BLaER1 treated with 17β-estradiol and CSF1 and Interleukin-3, amounts not matched to agents 10 nM and 100 nM (cell line): ENCODE measurements around the gene MROH7.

Experiments used
- H3K27ac ChIP-seq, 11 experiments: shearing (Covaris generic); formaldehyde crosslinking; 2 replicates each; pipeline ENCODE4 v1.8.1; 2022
- H3K27me3 ChIP-seq, 11 experiments: shearing (Covaris generic); formaldehyde crosslinking; 2 replicates each; pipeline ENCODE4 v1.8.1; 2022
- H3K36me3 ChIP-seq, 11 experiments: shearing (Covaris generic); formaldehyde crosslinking; 2 replicates each; pipeline ENCODE4 v1.8.1; 2022
- H3K4me1 ChIP-seq, 10 experiments: shearing (Covaris generic); formaldehyde crosslinking; 2 replicates each; pipeline ENCODE4 v1.8.1; 2022
- H3K4me2 ChIP-seq, 11 experiments: shearing (Covaris generic); formaldehyde crosslinking; 2 replicates each; pipeline ENCODE4 v1.8.1; 2022
- H3K4me3 ChIP-seq, 10 experiments: shearing (Covaris generic); formaldehyde crosslinking; 2 replicates each; pipeline ENCODE4 v1.8.1; 2022
- H3K9ac ChIP-seq, 11 experiments: shearing (Covaris generic); formaldehyde crosslinking; 2 replicates each; pipeline ENCODE4 v1.8.1; 2022
- H3K9me3 ChIP-seq, 11 experiments: shearing (Covaris generic); formaldehyde crosslinking; replicated peaks in 1 of 11; 2 replicates each; pipeline ENCODE4 v1.8.1; 2022
- H4K20me1 ChIP-seq, 11 experiments: shearing (Covaris generic); formaldehyde crosslinking; 2 replicates each; pipeline ENCODE4 v1.8.1; 2022
- Cebpa-rat ChIP-seq, 11 experiments: shearing (Covaris generic); IDR thresholded peaks; 2 replicates each; pipeline ENCODE4 v1.8.1; 2022

MROH7 gene

GRCh38 chr1:54679706-54680105, 38.1 kb downstream of the MROH7 start:
- no peaks in the 10 kb centered on the region for H3K27me3 ChIP-seq
- H3K4me2 ChIP-seq = no peak overlapping the region
- H3K4me1 ChIP-seq = peaks cover 0 to 7% (median 0%) of the 10 kb centered on the region in 10 experiments; a peak in 2 of 20 replicates
- H3K9me3 ChIP-seq = peaks cover 0 to under 1% (median 0%) of the 10 kb centered on the region in 11 experiments; a peak in 1 of 22 replicates
- no peaks in the 10 kb centered on the region; a peak in 2 of 22 replicates for H3K36me3 ChIP-seq
- no peak overlapping the region for H3K4me3 ChIP-seq
- no peak overlapping the region for H3K27ac ChIP-seq
- no peak for TF ChIP-seq Cebpa-rat (IDR thresholded peaks at IDR 0.05)
- no peak overlapping the region for H3K9ac ChIP-seq
- H4K20me1 ChIP-seq = no peaks in the 10 kb centered on the region

- Histone ChIP-seq H3K4me3 (no peak overlapping the region), H3K27ac (no peak overlapping the region), H4K20me1 (no peaks in the 10 kb centered on the region), H3K36me3 (no peaks in the 10 kb centered on the region), H3K9ac (no peak overlapping the region), H3K9me3 (no peaks in the 10 kb centered on the region; a peak in 1 of 22 replicates), H3K4me2 (no peak overlapping the region), H3K27me3 (no peaks in the 10 kb centered on the region), H3K4me1 (peaks cover 0 to 7% (median 0%) of the 10 kb centered on the region in 10 experiments; a peak in 2 of 20 replicates)
- no peak for TF ChIP-seq Cebpa-rat (IDR thresholded peaks at IDR 0.05)
Observed at GRCh38 chr1:54680387-54680786, 38.8 kb downstream of the MROH7 start.

GRCh38 chr1:54681358-54681757, 39.8 kb downstream of the MROH7 start:
- H3K9me3 ChIP-seq = no peaks in the 10 kb centered on the region
- no peak overlapping the region for H3K4me3 ChIP-seq
- no peaks in the 10 kb centered on the region for H4K20me1 ChIP-seq
- H3K9ac ChIP-seq = no peak overlapping the region
- no peaks in the 10 kb centered on the region for H3K36me3 ChIP-seq
- H3K27ac ChIP-seq = no peak overlapping the region
- H3K4me2 ChIP-seq = no peak overlapping the region
- H3K4me1 ChIP-seq = peaks cover 0 to 7% (median 0%) of the 10 kb centered on the region in 10 experiments; a peak in 2 of 20 replicates
- TF ChIP-seq Cebpa-rat (IDR thresholded peaks at IDR 0.05) = no peak
- no peaks in the 10 kb centered on the region for H3K27me3 ChIP-seq

- Histone ChIP-seq H3K27me3 (no peaks in the 10 kb centered on the region), H3K4me2 (no peak overlapping the region), H3K4me3 (no peak overlapping the region), H3K9ac (no peak overlapping the region), H3K27ac (no peak overlapping the region), H3K9me3 (no peaks in the 10 kb centered on the region), H4K20me1 (no peaks in the 10 kb centered on the region), H3K4me1 (peaks cover 0 to 7% (median 0%) of the 10 kb centered on the region in 10 experiments; a peak in 2 of 20 replicates), H3K36me3 (no peaks in the 10 kb centered on the region)
- no peak for TF ChIP-seq Cebpa-rat (IDR thresholded peaks at IDR 0.05)
Observed at GRCh38 chr1:54683453-54683852, 41.9 kb downstream of the MROH7 start.

- Histone ChIP-seq H3K4me1 (peaks cover 0 to 6% (median 0%) of the 10 kb centered on the region in 10 experiments; a peak in 3 of 20 replicates), H3K36me3 (no peaks in the 10 kb centered on the region), H3K4me3 (no peak overlapping the region), H3K27me3 (no peaks in the 10 kb centered on the region), H3K4me2 (no peak overlapping the region), H3K9me3 (no peaks in the 10 kb centered on the region), H3K9ac (no peak overlapping the region), H4K20me1 (no peaks in the 10 kb centered on the region), H3K27ac (no peak overlapping the region)
- TF ChIP-seq Cebpa-rat (IDR thresholded peaks at IDR 0.05) = no peak
Observed at GRCh38 chr1:54685335-54685905, 43.8 kb downstream of the MROH7 start.

GRCh38 chr1:54686155-54686554, 44.6 kb downstream of the MROH7 start:
- H3K4me2 ChIP-seq = no peak overlapping the region
- no peaks in the 10 kb centered on the region for H3K36me3 ChIP-seq
- no peaks in the 10 kb centered on the region for H4K20me1 ChIP-seq
- H3K9ac ChIP-seq = no peak overlapping the region
- H3K4me3 ChIP-seq = no peak overlapping the region
- H3K27ac ChIP-seq = no peak overlapping the region
- no peaks in the 10 kb centered on the region for H3K27me3 ChIP-seq
- H3K9me3 ChIP-seq = no peaks in the 10 kb centered on the region
- peaks cover 0 to 6% (median 0%) of the 10 kb centered on the region in 10 experiments; a peak in 3 of 20 replicates for H3K4me1 ChIP-seq
- TF ChIP-seq Cebpa-rat (IDR thresholded peaks at IDR 0.05) = no peak

GRCh38 chr1:54694771-54695170, 53.2 kb downstream of the MROH7 start:
- H3K4me3 ChIP-seq = no peak overlapping the region
- H3K4me1 ChIP-seq = no peaks in the 10 kb centered on the region
- H3K36me3 ChIP-seq = no peaks in the 10 kb centered on the region; a peak in 1 of 22 replicates
- no peaks in the 10 kb centered on the region for H4K20me1 ChIP-seq
- no peak overlapping the region for H3K4me2 ChIP-seq
- no peaks in the 10 kb centered on the region for H3K27me3 ChIP-seq
- TF ChIP-seq Cebpa-rat (IDR thresholded peaks at IDR 0.05) = no peak
- no peak overlapping the region for H3K27ac ChIP-seq
- H3K9me3 ChIP-seq = no peaks in the 10 kb centered on the region
- H3K9ac ChIP-seq = no peak overlapping the region

- no peak overlapping the region for H3K4me3 ChIP-seq
- no peaks in the 10 kb centered on the region for H3K9me3 ChIP-seq
- H3K4me1 ChIP-seq = no peaks in the 10 kb centered on the region
- H3K9ac ChIP-seq = no peak overlapping the region
- H3K4me2 ChIP-seq = no peak overlapping the region
- no peaks in the 10 kb centered on the region for H3K27me3 ChIP-seq
- no peak overlapping the region for H3K27ac ChIP-seq
- no peaks in the 10 kb centered on the region; a peak in 1 of 22 replicates for H3K36me3 ChIP-seq
- no peak for TF ChIP-seq Cebpa-rat (IDR thresholded peaks at IDR 0.05)
- no peaks in the 10 kb centered on the region for H4K20me1 ChIP-seq
Observed at GRCh38 chr1:54695221-54695620, 53.6 kb downstream of the MROH7 start.

GRCh38 chr1:54695764-54696163, 54.2 kb downstream of the MROH7 start:
- no peaks in the 10 kb centered on the region; a peak in 1 of 22 replicates for H3K36me3 ChIP-seq
- no peak overlapping the region for H3K27ac ChIP-seq
- H3K4me1 ChIP-seq = no peaks in the 10 kb centered on the region
- H4K20me1 ChIP-seq = no peaks in the 10 kb centered on the region
- no peak overlapping the region for H3K4me3 ChIP-seq
- H3K4me2 ChIP-seq = no peak overlapping the region
- H3K9ac ChIP-seq = no peak overlapping the region
- H3K27me3 ChIP-seq = no peaks in the 10 kb centered on the region
- H3K9me3 ChIP-seq = no peaks in the 10 kb centered on the region
- TF ChIP-seq Cebpa-rat (IDR thresholded peaks at IDR 0.05) = no peak

- H3K4me3 ChIP-seq = no peak overlapping the region
- no peaks in the 10 kb centered on the region for H3K9me3 ChIP-seq
- H3K9ac ChIP-seq = no peak overlapping the region
- no peak for TF ChIP-seq Cebpa-rat (IDR thresholded peaks at IDR 0.05)
- H3K4me2 ChIP-seq = no peak overlapping the region
- H4K20me1 ChIP-seq = no peaks in the 10 kb centered on the region
- H3K4me1 ChIP-seq = no peaks in the 10 kb centered on the region
- H3K36me3 ChIP-seq = no peaks in the 10 kb centered on the region; a peak in 1 of 22 replicates
- H3K27ac ChIP-seq = no peak overlapping the region
- no peaks in the 10 kb centered on the region for H3K27me3 ChIP-seq
Observed at GRCh38 chr1:54696262-54696661, 54.7 kb downstream of the MROH7 start.
